Smooth muscle cell (in vitro differentiated cells): ENCODE results near the gene ABCA5. TPM values are rescaled to one million over a fixed set of nuclear protein-coding genes. Genes with fewer than 3 reads are reported as not detected.

ENCODE experiments used
- DNase-seq: peaks from one replicate; lab custom pipeline; 2025; ENCODE audit not compliant: unreplicated experiment; lab: John Stamatoyannopoulos, UW
- H2AFZ ChIP-seq: fragments of 200-600 bp; sonication (generic); 2 replicates; pipeline ENCODE4 v1.6.0; 2016; ENCODE audit warnings: antibody characterized with exemption, low read depth, mild to moderate bottlenecking
- H3F3A ChIP-seq: fragments of 200-600 bp; sonication (generic); 2 replicates; pipeline ENCODE4 v1.6.0; 2017; ENCODE audit warnings: antibody characterized with exemption, low read depth
- H3K27ac ChIP-seq: fragments of 200-600 bp; sonication (generic); 2 replicates; pipeline ENCODE4 v1.5.1; 2016; ENCODE audit warnings: low read depth, mild to moderate bottlenecking
- H3K27me3 ChIP-seq: fragments of 200-600 bp; sonication (generic); 2 replicates; pipeline ENCODE4 v1.6.1; 2016; ENCODE audit warnings: low read depth, mild to moderate bottlenecking
- H3K36me3 ChIP-seq: fragments of 200-600 bp; sonication (generic); 2 replicates; pipeline ENCODE4 v1.5.1; 2016; ENCODE audit warnings: low read depth
- H3K4me1 ChIP-seq: fragments of 200-600 bp; sonication (generic); 2 replicates; pipeline ENCODE4 v1.5.1; 2016; ENCODE audit warnings: low read depth
- H3K4me2 ChIP-seq: fragments of 200-600 bp; sonication (generic); 2 replicates; pipeline ENCODE4 v1.6.0; 2016; ENCODE audit warnings: mild to moderate bottlenecking
- H3K4me3 ChIP-seq: fragments of 200-600 bp; sonication (generic); 2 replicates; pipeline ENCODE4 v1.5.1; 2016; ENCODE audit warnings: mild to moderate bottlenecking
- H3K79me2 ChIP-seq: fragments of 200-600 bp; sonication (generic); 2 replicates; pipeline ENCODE4 v1.6.0; 2016; ENCODE audit warnings: low read depth, mild to moderate bottlenecking
- H3K9ac ChIP-seq: fragments of 200-600 bp; sonication (generic); 2 replicates; pipeline ENCODE4 v1.6.0; 2016; ENCODE audit warnings: low read depth
- H3K9me3 ChIP-seq: fragments of 200-600 bp; sonication (generic); replicated peaks from 2 replicates; pipeline ENCODE4 v1.5.1; 2016; ENCODE audit warnings: low read depth
- H4K20me1 ChIP-seq: fragments of 200-600 bp; sonication (generic); 2 replicates; pipeline ENCODE4 v1.6.0; 2016; ENCODE audit warnings: low read depth
- CTCF ChIP-seq: fragments of 200-600 bp; sonication (generic); IDR thresholded peaks from 2 replicates; pipeline ENCODE4 v1.5.1; 2017; ENCODE audit warnings: borderline replicate concordance, mild to moderate bottlenecking, antibody characterized with exemption; ENCODE audit not compliant: insufficient read depth, poor library complexity, severe bottlenecking
- WGBS: methylation state at CpG from one replicate; pipeline ENCODE4 v1.1.7; 2016; ENCODE audit warnings: low lambda C conversion rate; 5-methylcytosine and 5-hydroxymethylcytosine counted together
- polyA plus RNA-seq: library from polyadenylated mRNA; unstranded; fragments of >200 nt; fragmentation: Nextera tagmentation; extraction: Ambion mirVana; gene quantifications from 2 replicates; pipeline ENCODE4 v1.2.1, GENCODE V29; 2016
- total RNA-seq: library from RNA; depleted of rRNA; stranded (reverse); fragments of >200 nt; gene quantifications from 2 replicates; pipeline ENCODE4 v1.2.3, GENCODE V29; 2014

The ABCA5 gene
- total RNA-seq, result 11.3 and 16.0 TPM in 2 replicates
- 2.2 TPM in 2 replicates for polyA plus RNA-seq

- Histone ChIP-seq H3K27ac (peak within 1 kb of the TSS; percentile 62), H3K9me3 (no peaks in the 10 kb centered on the region), H3K4me1 (peaks cover 6% of the 10 kb centered on the region), H3K9ac (peak within 1 kb of the TSS; percentile 79), H3K4me3 (peak within 1 kb of the TSS; percentile 86), H2AFZ (peak within 1 kb of the TSS; percentile 97), H3K27me3 (peaks cover 27% of the 10 kb centered on the region), H4K20me1 (no peaks in the 10 kb centered on the region), H3K79me2 (no peaks in the 10 kb centered on the region), H3F3A (peaks cover 5% of the 10 kb centered on the region), H3K36me3 (no peaks in the 10 kb centered on the region), H3K4me2 (peak within 1 kb of the TSS; percentile 95)
- DNase-seq, result peak; percentile 50
- TF ChIP-seq CTCF, result no peak
- 3% methylated on average over 74 of the region's 74 CpGs for WGBS
These were observed at the start of gene ABCA5 for GRCh38 chr17:69327060-69327831. ABCA5 (minus strand) TSS chr17:69327133; CDS start chr17:69314415, 12,718 bp downstream.

GRCh38 chr17:69375229-69375628 is 48.3 kb upstream of the ABCA5 start:
- Histone ChIP-seq H3K27ac (no peak overlapping the region), H3K36me3 (no peaks in the 10 kb centered on the region), H3K79me2 (no peaks in the 10 kb centered on the region), H3K9ac (no peak overlapping the region), H3K4me1 (no peaks in the 10 kb centered on the region), H3K4me2 (no peak overlapping the region), H3K4me3 (no peak overlapping the region), H3F3A (no peaks in the 10 kb centered on the region), H3K9me3 (no peaks in the 10 kb centered on the region), H3K27me3 (no peaks in the 10 kb centered on the region), H4K20me1 (no peaks in the 10 kb centered on the region), H2AFZ (no peak overlapping the region)
- TF ChIP-seq CTCF, result no peak
- no peak for DNase-seq
- WGBS, result 95% methylated on average over 2 of the region's 2 CpGs

- TF ChIP-seq CTCF, result no peak
- Histone ChIP-seq H3K4me2 (no peak overlapping the region), H3K9me3 (no peaks in the 10 kb centered on the region), H3K4me3 (no peak overlapping the region), H3K4me1 (no peaks in the 10 kb centered on the region), H2AFZ (no peak overlapping the region), H3F3A (no peaks in the 10 kb centered on the region), H4K20me1 (no peaks in the 10 kb centered on the region), H3K9ac (no peak overlapping the region), H3K79me2 (no peaks in the 10 kb centered on the region), H3K27me3 (no peaks in the 10 kb centered on the region), H3K27ac (no peak overlapping the region), H3K36me3 (no peaks in the 10 kb centered on the region)
- DNase-seq, result no peak
- 94% methylated on average over 2 of the region's 2 CpGs for WGBS
These were observed 46.1 kb upstream of the ABCA5 start for GRCh38 chr17:69373069-69373468.

GRCh38 chr17:69367298-69367697 is 40.4 kb upstream of the ABCA5 start:
- no peak overlapping the region for H2AFZ ChIP-seq
- H3K4me3 ChIP-seq, result no peak overlapping the region
- WGBS, result 69% methylated on average over 3 of the region's 3 CpGs

More at GRCh38 chr17:69367298-69367697, 40.4 kb upstream of the ABCA5 start:
- H3K27me3 ChIP-seq, result no peaks in the 10 kb centered on the region
- H3K79me2 ChIP-seq, result no peaks in the 10 kb centered on the region
- no peaks in the 10 kb centered on the region for H3F3A ChIP-seq
- no peak for DNase-seq
- no peaks in the 10 kb centered on the region for H3K9me3 ChIP-seq
- no peaks in the 10 kb centered on the region for H3K36me3 ChIP-seq
- H3K4me2 ChIP-seq, result no peak overlapping the region
- TF ChIP-seq CTCF, result no peak
- H4K20me1 ChIP-seq, result no peaks in the 10 kb centered on the region
- no peak overlapping the region for H3K9ac ChIP-seq
- no peaks in the 10 kb centered on the region for H3K4me1 ChIP-seq
- H3K27ac ChIP-seq, result no peak overlapping the region
